Activated T-cell treated with anti-CD3 and anti-CD28 coated beads, Interleukin-2, amount 50 U/mL, for 1 hour (primary cell): ENCODE data around the gene NUCB2.
"Not testable (repeated sequence)": the region's sequence is repeated elsewhere in the genome, so short reads cannot be mapped to it uniquely, and the experiment has no call there.

ENCODE experiments used
- DNase-seq: peaks from one replicate; pipeline ENCODE4 v3.0.0-alpha.2; 2020

The NUCB2 gene

DNA sequence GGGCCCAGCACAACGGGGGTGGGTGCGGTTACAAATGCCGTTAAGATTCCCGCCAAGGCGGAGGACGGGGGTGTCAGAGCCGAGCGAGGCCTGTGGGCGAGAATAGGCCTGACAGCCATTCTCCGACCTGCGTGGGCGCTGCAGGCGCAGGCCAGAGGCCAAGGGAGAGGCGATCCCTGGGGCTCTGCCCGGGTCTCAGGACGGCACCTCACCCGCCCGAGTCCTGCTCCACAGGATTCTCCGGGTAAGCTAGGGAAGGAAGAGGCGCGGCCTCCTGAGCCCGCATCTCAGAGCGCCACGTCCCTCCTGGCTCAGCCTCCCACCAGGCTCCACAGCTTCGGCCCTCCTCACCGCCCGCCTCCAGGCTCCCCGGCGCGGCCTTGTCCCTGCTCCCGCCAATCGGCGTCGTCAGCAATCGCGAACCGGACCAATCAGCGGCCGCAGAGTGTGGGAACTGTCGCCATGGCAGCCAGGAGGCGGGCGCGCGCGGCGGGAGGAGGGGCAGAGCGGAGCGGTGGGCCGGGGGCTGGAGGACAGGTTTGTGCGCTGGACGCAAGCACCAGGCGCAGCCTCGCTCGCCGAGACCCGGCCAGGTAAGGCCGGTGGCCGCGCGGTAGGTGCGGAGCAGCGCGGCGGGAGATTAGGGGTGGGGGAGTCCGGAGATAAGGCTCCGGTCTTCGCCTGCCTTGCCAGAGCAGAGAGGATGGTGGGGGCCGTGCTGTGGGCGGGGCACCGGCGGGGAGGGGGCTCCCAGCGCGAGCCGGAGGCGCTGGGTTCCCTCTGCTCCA lies at the start of gene NUCB2:
Gene NUCB2, plus strand, starts transcription at position 504 of the 788 bp plus-strand sequence. CDS start 18,585 bp downstream, outside the sequence.
- DNase-seq = peak; percentile 96

DNA sequence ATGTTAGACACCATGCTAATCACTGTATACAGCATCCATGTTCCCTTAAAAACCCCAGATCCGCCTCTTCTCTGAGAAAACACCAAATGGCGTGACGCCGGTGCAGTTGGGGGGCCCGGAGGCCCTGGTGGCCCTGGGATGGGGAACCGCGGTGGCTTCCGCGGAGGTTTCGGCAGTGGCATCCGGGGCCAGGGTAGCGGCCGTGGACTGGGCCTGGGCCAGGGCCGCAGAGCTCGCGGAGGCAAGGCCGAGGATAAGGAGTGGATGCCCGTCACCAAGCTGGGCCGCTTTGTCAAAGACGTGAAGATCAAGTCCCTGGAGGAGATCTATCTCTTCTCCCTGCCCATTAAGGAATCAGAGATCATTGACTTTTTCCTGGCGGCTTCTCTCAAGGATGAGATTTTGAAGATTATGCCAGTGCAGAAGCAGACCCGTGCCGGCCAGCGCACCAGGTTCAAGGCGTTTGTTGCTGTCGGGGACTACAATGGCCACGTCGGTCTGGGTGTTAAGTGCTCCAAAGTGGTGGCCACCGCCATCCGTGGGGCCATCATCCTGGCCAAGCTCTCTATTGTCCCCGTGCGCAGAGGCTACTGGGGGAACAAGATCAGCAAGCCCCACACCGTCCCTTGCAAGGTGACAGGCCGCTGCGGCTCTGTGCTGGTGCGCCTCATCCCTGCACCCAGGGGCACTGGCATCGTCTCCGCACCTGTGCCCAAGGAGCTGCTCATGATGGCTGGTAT lies 48.2 kb upstream of the NUCB2 start:
- not testable (repeated sequence) for DNase-seq

- DNase-seq = no peak
Measured at GRCh38 chr11:17229481-17230152, 46.9 kb upstream of the NUCB2 start.

DNA sequence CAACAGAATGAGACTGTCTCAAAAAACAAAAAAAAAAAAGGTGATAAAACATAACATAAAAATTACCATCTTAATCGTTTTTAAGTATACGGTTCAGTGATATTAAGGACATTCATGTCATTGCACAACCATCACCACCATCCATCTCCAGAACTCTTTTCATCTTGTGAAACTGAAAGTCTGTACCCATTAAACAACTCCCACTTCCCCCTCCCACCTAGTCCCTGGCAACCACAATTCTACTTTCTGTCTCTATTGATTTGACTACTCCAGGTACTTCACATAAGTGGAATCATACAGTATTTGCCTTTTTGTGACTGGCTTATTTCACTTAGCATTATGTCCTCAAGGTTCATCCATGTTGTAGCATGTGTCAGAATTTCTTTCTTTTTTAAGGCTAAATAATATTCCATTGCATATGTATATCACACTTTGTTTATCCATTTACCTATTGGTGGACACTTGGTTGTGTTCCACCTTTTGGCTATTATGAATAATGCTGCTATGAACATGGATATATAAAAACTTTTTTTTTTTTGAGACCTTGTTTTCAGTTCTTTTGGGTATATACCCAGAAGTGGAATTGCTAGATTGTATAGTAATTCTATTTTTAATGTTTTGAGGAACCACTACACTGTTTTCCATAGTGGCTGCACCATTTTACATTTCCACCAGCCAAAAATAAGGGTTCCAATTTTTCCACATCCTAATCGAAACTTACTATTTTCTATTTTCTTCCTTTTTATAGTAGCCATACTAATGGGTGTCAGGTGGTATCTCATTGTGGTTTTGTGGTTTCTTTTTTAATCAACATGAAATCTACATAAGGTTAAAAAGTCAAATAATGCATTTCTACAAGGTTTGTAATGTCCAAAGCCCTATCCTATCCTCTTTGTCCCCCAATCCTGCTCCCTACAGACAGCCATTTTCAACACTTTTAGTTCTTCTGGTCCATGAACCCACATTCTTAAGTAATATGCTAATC lies 45.4 kb upstream of the NUCB2 start:
- no peak for DNase-seq

DNA sequence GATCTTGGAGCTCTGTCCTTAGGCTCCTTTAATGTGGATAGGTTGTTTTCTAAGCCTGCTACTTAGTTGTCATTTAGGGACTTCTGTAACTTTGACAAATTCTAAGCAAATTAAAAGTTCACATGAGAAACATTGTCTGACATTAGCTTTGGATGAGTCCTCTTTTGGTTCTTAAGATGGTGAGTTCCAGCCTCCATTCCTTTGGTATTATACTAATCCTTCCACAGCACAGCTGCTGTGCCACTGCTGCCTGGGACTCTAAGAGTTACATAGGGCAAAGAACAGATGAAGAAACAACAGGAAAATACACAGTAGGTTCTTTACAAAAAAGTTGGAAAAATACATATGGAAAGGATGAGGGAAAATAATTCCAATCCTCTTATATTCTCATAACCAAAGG lies 43.4 kb upstream of the NUCB2 start:
- DNase-seq = no peak

DNA sequence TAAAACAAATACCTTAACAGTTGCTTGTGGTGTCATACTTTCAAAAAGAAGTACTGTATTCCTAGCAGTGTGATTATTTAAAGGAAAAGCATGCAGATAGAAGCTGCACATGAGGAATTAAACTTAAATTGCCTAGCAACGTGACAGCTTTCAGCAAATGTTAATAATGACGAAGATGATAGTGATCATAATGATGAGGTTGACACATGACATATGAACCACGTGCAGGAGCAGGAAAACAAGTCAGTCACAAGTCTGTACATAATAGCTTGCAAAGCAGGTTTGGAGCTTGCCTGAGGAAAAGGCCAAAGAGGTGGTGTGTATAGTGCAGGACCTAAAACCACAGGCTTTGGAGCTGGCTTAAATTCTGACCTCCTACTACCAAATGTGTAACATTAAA lies 38.2 kb upstream of the NUCB2 start:
- no peak for DNase-seq

- DNase-seq = not testable (repeated sequence)
Measured at GRCh38 chr11:17239927-17240326, 36.6 kb upstream of the NUCB2 start.

DNA sequence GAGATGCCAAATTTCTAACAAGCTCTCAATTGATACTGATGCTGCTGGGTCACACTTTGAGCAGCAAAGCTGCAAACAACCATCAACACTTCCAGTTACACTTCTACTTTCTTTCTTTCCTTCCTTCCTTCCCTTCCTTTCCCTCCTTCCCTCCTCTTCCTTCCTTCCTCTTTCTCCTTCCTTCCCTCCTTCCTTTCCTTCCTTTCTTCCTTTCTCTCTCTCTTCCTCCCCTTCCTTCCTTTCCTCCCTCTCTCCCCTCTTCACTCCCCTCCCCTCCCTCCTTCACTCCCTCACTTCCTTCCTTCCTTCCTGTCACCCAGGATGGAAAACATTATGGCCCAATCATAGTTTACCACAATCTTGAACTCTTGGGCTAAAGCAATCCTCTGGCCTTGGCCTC lies 35.8 kb upstream of the NUCB2 start:
- DNase-seq = no peak

DNA sequence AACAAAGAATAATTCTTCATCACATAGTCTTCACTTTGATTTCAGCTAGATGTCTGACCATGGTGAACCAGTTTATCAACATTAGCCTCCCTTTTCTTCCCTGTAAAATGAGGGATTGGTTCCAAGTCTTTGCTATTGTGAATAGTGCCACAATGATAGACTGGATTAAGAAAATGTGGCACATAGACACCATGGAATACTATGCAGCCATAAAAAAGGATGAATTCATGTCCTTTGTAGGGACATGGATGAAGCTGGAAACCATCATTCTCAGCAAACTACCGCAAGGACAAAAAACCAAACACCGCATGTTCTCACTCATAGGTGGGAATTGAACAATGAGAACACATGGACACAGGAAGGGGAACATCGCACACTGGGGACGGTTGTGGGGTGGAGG lies 33.6 kb upstream of the NUCB2 start:
- DNase-seq = not testable (repeated sequence)

DNA sequence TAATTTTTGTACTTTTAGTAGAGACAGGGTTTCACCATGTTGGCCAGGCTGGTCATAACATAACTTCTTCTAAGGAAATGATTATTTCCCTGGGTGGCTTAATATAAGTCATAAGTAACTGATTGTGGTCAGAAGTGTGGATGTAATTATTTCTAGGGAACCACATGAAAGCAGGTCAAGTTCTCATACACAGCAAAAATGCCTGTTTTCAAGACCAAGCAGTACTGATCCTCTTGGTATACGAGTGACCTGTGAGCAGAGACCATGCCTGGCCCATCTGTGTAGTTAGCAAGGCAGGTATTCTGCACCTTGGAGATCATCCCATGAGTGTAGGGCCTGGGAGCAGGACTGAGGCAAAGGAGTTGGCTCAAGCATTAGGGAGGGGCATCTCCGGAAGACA lies 32.5 kb upstream of the NUCB2 start:
- DNase-seq = no peak

DNA sequence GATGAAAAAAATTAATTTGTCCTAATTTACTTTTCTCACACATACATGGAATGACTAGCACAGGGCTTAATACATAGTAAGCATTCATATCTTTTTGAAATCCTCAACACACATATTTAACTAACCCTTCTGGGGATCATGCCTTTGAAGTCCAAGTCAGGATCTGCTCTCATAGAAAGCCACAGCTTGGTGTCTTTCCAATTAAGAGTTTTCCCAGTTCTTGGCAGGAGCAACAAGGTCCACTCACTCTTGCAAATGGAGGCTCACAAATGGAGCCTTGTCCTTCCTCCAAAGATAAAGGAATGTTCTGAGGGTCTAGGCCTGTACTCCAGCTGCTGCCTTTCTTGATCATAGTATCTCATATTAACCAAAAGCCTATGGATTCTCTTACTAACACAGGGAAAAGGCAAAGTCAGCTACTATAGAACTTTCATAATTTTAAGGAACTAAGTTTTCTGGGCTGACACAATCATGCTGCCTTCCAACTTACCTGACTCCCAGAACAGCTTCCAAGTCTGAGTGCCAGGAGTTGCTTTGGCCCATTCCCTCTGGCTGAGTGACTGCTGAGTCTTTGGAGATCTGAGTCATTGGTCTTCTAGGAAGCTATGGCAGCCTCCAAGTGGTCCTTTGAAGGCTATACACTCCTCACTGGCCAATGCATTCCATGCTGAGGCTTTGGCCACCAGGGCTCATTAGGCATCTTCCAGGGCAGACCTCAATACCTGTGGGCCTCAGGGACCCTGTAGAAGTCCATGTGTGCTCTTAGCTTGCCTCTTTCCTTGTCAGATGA lies 25.8 kb upstream of the NUCB2 start:
- no peak for DNase-seq

DNA sequence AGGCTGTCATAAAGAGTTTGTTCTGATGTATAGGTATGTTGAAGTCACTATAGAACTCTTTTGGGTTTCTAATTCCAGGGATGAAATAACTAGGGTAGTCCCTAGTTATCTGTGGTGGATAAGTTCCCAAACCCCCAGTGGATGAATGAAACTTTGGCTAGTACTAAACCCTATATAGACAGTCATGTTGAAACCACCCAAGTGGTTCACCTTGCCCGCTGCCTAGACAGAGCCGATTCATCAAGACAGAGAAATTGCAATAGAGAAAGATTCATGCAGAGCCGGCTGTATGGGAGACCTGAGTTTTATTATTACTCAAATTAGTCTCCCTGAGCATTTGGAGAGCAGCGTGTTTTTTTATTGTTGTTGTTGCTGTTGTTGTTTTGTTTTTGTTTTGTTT lies 23.8 kb upstream of the NUCB2 start:
- DNase-seq = no peak

DNA sequence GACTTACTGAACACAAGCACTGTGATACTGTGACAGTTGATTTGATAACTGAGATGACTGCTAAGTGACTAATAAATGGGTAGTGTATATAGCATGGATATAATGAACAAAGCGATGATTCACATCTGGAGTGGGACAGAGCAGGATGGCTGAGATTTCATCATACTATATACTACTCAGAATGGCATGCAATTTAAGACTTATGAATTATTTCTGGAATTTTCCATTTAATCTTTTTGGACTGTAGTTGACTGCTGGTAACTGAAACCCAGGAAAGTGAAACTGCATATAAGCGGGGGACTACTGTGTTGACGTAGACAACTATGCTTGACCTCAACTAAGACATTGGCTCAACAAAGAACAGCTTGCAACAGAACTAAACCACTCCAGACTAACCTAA lies 20.0 kb upstream of the NUCB2 start:
- no peak for DNase-seq

DNA sequence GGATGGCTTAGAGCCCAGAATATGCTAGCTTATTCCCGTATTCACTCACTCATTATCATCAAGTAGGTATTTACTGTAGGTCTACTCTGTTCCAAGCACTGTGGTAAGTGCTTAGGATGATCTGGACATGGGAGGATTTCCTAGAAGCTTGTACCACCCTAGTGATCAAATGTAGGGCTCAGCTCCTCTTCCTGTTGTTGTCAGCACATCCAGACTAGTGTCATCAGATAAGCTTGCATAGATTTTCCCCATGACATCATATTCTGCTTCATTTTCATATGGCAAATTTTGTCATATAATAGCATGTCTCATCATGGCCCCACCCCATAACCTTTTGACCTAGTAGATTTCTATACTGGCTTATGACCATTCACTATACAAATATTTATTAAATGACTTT lies 19.3 kb upstream of the NUCB2 start:
- no peak for DNase-seq

DNA sequence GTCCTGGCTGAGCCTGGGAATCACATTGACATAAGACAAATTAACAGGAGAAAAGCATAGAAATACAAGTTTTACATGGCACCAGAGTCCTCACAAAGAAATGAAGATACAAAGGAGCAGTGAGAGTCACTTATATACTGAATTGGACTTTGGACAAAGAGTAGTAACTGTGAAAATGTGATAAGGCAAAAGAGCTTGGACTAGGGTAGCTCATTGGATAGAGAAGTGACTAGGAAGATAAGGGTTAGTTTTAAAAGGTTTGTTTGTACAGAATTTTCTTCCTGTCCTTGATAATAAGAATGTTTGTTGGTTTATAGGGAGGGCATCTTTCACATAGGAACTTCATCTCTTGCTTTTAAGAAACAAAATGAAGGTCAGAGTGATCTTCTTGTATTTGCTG lies 17.9 kb upstream of the NUCB2 start:
- DNase-seq = no peak

GRCh38 chr11:17259519-17259918 lies 17.0 kb upstream of the NUCB2 start:
- no peak for DNase-seq

GRCh38 chr11:17260020-17260419 lies 16.5 kb upstream of the NUCB2 start:
- DNase-seq = no peak

- no peak for DNase-seq
Measured at GRCh38 chr11:17263769-17264168, 12.8 kb upstream of the NUCB2 start.

- no peak for DNase-seq
Measured at GRCh38 chr11:17266781-17267180, 9.8 kb upstream of the NUCB2 start.

- DNase-seq = no peak
Measured at GRCh38 chr11:17267576-17267975, 9.0 kb upstream of the NUCB2 start.

- DNase-seq = not testable (repeated sequence)
Measured at GRCh38 chr11:17268500-17268899, 8.0 kb upstream of the NUCB2 start.

- no peak for DNase-seq
Measured at GRCh38 chr11:17268902-17269301, 7.6 kb upstream of the NUCB2 start.
